ENCODE data around the gene ENO2. TPM values are rescaled to one million over a fixed set of nuclear protein-coding genes. Genes with fewer than 3 reads are reported as not detected.

ENO2 gene
- total RNA-seq, 3 donors from 2014 or later, result 5.0 to 16.1 (median 11.1) TPM

DNA sequence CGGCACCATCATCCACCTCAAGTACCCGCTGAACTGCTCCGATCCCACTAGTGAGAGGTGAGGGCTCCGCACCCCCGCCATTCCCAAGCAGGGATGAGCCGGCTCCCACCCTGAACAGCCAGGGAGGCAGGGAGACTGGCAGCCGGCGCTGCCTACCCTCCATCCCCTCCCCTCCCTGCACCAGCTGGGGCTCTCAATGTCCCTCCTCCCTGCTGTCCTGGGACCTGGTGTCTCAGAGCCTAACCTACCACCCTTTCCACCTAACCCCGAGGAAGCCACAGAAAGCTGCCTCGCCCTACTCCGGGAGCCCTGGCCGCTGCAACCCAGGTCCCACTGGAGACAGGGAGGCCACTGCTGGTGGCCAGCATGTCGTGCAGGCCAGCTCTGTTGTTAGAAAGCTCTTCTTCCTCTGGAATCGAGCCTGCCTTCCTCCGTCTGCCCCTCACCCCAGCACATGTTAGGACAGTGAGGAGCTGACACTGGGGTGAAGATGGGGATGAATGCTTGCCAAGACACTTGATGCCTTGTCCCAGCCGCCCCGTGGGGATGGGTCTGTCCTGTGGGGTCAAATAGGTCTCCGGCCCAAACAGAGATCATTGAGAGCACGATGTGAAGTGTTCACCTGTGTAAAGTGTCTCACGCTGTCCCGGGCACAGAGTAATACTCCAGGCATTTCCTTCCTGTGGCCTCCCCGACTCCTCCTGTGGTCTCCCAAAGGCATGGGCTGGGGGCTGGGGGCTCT lies 37.9 kb downstream of the ENO2 start:
- H3K9me3 ChIP-seq, result no peaks in the 10 kb centered on the region
- H3K4me1 ChIP-seq, result no peaks in the 10 kb centered on the region
- intact Hi-C loops (cut with DNase I; ENCODE audit: low total_unique reads), result no loop called here
- TF ChIP-seq, protein P1, sequence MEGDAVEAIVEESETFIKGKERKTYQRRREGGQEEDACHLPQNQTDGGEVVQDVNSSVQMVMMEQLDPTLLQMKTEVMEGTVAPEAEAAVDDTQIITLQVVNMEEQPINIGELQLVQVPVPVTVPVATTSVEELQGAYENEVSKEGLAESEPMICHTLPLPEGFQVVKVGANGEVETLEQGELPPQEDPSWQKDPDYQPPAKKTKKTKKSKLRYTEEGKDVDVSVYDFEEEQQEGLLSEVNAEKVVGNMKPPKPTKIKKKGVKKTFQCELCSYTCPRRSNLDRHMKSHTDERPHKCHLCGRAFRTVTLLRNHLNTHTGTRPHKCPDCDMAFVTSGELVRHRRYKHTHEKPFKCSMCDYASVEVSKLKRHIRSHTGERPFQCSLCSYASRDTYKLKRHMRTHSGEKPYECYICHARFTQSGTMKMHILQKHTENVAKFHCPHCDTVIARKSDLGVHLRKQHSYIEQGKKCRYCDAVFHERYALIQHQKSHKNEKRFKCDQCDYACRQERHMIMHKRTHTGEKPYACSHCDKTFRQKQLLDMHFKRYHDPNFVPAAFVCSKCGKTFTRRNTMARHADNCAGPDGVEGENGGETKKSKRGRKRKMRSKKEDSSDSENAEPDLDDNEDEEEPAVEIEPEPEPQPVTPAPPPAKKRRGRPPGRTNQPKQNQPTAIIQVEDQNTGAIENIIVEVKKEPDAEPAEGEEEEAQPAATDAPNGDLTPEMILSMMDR (IDR thresholded peaks at IDR 0.05), result no peak
- TF ChIP-seq POLR2A (IDR thresholded peaks at IDR 0.05), result no peak
- no peak for TF ChIP-seq POLR2AphosphoS5 (IDR thresholded peaks at IDR 0.05)
- DNase-seq (ENCODE audit: low spot score in 2 of 2), result no peak
- peak overlapping the region in 1 of 2 donors; percentile 61 for H3K27ac ChIP-seq
- H3K4me3 ChIP-seq, result peak overlapping the region; percentile 39 to 51 (median 48)
- H3K36me3 ChIP-seq, result no peaks in the 10 kb centered on the region
- no peaks in the 10 kb centered on the region for H3K27me3 ChIP-seq

DNA sequence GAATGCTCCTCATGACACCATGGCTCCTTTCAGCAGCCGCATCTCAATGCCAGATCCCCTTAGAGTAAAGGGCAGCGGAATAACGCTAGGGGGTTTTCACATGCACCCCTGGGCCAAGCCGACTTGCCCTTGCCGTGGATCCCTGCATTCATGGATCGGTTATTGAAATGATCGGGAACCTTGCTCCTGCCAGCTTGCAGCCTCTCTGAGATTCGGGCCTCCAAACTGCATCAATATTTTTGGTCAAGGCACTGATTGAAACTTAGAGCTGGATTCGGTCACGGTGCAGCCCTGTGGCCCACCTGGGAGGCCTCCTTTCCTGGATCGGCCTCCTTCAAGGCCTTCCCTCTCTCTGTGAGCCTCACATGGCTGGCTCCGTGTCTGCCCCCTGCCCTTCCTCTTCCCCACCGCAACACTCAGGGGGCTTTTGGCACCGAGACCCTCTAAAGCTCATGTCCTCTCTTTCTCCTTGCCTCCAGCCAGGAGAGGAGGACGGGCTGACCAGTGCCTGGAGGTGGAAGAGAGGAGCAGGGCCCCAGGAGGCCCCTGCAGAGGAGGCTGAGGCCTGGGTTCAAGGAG lies 38.6 kb downstream of the ENO2 start:
- intact Hi-C loops (cut with DNase I; ENCODE audit: low total_unique reads), result no loop called here
- no peaks in the 10 kb centered on the region for H3K9me3 ChIP-seq
- no peak for DNase-seq (ENCODE audit: low spot score in 2 of 2)
- no peaks in the 10 kb centered on the region for H3K36me3 ChIP-seq
- TF ChIP-seq POLR2AphosphoS5 (IDR thresholded peaks at IDR 0.05) (no peak), POLR2A (IDR thresholded peaks at IDR 0.05) (no peak)
- TF ChIP-seq, protein P1 (IDR thresholded peaks at IDR 0.05), result no peak
- no peaks in the 10 kb centered on the region for H3K27me3 ChIP-seq
- H3K27ac ChIP-seq, result peak overlapping the region in 1 of 2 donors; percentile 61
- peak overlapping the region; percentile 39 to 51 (median 48) for H3K4me3 ChIP-seq
- no peaks in the 10 kb centered on the region for H3K4me1 ChIP-seq

GRCh38 chr12:6953442-6954315 lies 39.3 kb downstream of the ENO2 start:
- TF ChIP-seq POLR2A (IDR thresholded peaks at IDR 0.05), result no peak
- TF ChIP-seq POLR2AphosphoS5 (IDR thresholded peaks at IDR 0.05), result peak in 1 of 3 donors; percentile 12
- TF ChIP-seq, protein P1 (IDR thresholded peaks at IDR 0.05), result no peak
- H3K27me3 ChIP-seq, result no peaks in the 10 kb centered on the region
- peak overlapping the region in 1 of 2 donors; percentile 61 for H3K27ac ChIP-seq
- peak overlapping the region; percentile 39 to 51 (median 48) for H3K4me3 ChIP-seq
- no peak for DNase-seq (ENCODE audit: low spot score in 2 of 2)
- intact Hi-C loops (cut with DNase I; ENCODE audit: low total_unique reads), result no loop called here
- H3K4me1 ChIP-seq, result no peaks in the 10 kb centered on the region
- H3K36me3 ChIP-seq, result no peaks in the 10 kb centered on the region
- H3K9me3 ChIP-seq, result no peaks in the 10 kb centered on the region

- Histone ChIP-seq H3K27ac (no peak overlapping the region), H3K36me3 (no peaks in the 10 kb centered on the region), H3K27me3 (no peaks in the 10 kb centered on the region), H3K4me1 (no peaks in the 10 kb centered on the region), H3K4me3 (no peak overlapping the region), H3K9me3 (no peaks in the 10 kb centered on the region)
- intact Hi-C loops (cut with DNase I; ENCODE audit: low total_unique reads), result no loop called here
- TF ChIP-seq, protein P1 (IDR thresholded peaks at IDR 0.05), result no peak
- no peak for TF ChIP-seq POLR2A (IDR thresholded peaks at IDR 0.05)
- TF ChIP-seq POLR2AphosphoS5 (IDR thresholded peaks at IDR 0.05), result no peak
- no peak for DNase-seq (ENCODE audit: low spot score in 2 of 2)
These were observed 40.1 kb downstream of the ENO2 start for GRCh38 chr12:6954316-6955107.
